IMR-90 (cell line): ENCODE data around the gene SLC35C1. TPM values are rescaled to one million over a fixed set of nuclear protein-coding genes. Genes with fewer than 3 reads are reported as not detected.

Source experiments
- ATAC-seq: fragments of 200-7000 bp; cut with Tn5 transposase; 2 replicates; pipeline ENCODE4 v1.9.1; 2020; ENCODE audit warnings: low read depth, mild to moderate bottlenecking, moderate library complexity
- BruUV-seq: library from RNA; stranded (reverse); fragments of 400-500 nt; replicated peaks from 2 replicates; lab custom pipeline; 2021; lab: Mats Ljungman, UMichigan
- CTCF ChIA-PET: fragments of 300-600 bp; formaldehyde crosslinking; extraction: SDS; loops from one replicate; lab custom pipeline; 2021; ENCODE audit warnings: antibody characterized with exemption; lab: Yijun Ruan, JAX
- POLR2A ChIA-PET: fragments of 300-600 bp; sonication (Branson Sonifier 250); formaldehyde crosslinking; loops from one replicate; lab custom pipeline; 2022; ENCODE audit warnings: antibody characterized with exemption; ENCODE audit not compliant: unreplicated experiment; lab: Charles Lee
- DNase-seq: peaks from one replicate; pipeline ENCODE4 v3.0.0; 2013
- H2AFZ ChIP-seq: replicated peaks from 2 replicates; pipeline ENCODE3; 2013; ENCODE audit warnings: low read length, mild to moderate bottlenecking; ENCODE audit not compliant: poor library complexity
- H2AK5ac ChIP-seq: 2 replicates; pipeline ENCODE4 v1.6.1; 2013; ENCODE audit warnings: low read depth, low read length, inconsistent platforms
- H2AK9ac ChIP-seq: replicated peaks from 2 replicates; pipeline ENCODE3; 2013; ENCODE audit warnings: mild to moderate bottlenecking, low read depth, low read length, moderate library complexity; ENCODE audit not compliant: poor library complexity
- H2BK120ac ChIP-seq: 2 replicates; pipeline ENCODE4 v1.6.1; 2013; ENCODE audit warnings: low read depth, low read length, inconsistent platforms
- H2BK15ac ChIP-seq: 3 replicates; pipeline ENCODE4 v1.6.1; 2013; ENCODE audit warnings: low read depth, low read length, inconsistent platforms
- H2BK20ac ChIP-seq: 2 replicates; pipeline ENCODE4 v1.6.1; 2013; ENCODE audit warnings: low read depth, mild to moderate bottlenecking, inconsistent platforms, low read length, moderate library complexity
- H2BK5ac ChIP-seq: 2 replicates; pipeline ENCODE4 v1.6.1; 2013; ENCODE audit warnings: mild to moderate bottlenecking, low read depth, low read length, inconsistent platforms; ENCODE audit not compliant: poor library complexity, severe bottlenecking
- H3K14ac ChIP-seq: replicated peaks from 2 replicates; pipeline ENCODE4 v1.6.1; 2013; ENCODE audit warnings: low read depth, low read length, inconsistent platforms
- H3K18ac ChIP-seq: 2 replicates; pipeline ENCODE4 v1.6.1; 2013; ENCODE audit warnings: low read depth, low read length, control low read depth
- H3K23ac ChIP-seq: 2 replicates; pipeline ENCODE4 v1.6.1; 2013; ENCODE audit warnings: low read depth, low read length, inconsistent platforms
- H3K27ac ChIP-seq: 2 replicates; pipeline ENCODE4 v1.5.1; 2013; ENCODE audit warnings: mild to moderate bottlenecking, control low read depth, low read length; ENCODE audit not compliant: insufficient read depth
- H3K27me3 ChIP-seq: 2 replicates; pipeline ENCODE4 v1.6.1; 2013; ENCODE audit warnings: low read length; ENCODE audit not compliant: control insufficient read depth, insufficient read depth
- H3K36me3 ChIP-seq: 2 replicates; pipeline ENCODE4 v1.6.1; 2013; ENCODE audit warnings: low read length, mixed read lengths; ENCODE audit not compliant: control insufficient read depth, insufficient read depth
- H3K4ac ChIP-seq: 2 replicates; pipeline ENCODE4 v1.6.1; 2013; ENCODE audit warnings: low read depth, low read length, inconsistent platforms
- H3K4me1 ChIP-seq: 2 replicates; pipeline ENCODE4 v1.6.1; 2013; ENCODE audit warnings: low read length, mixed read lengths; ENCODE audit not compliant: control insufficient read depth, insufficient read depth
- H3K4me2 ChIP-seq: 2 replicates; pipeline ENCODE4 v1.6.1; 2013; ENCODE audit warnings: low read depth, mild to moderate bottlenecking, control low read depth, low read length, moderate library complexity
- H3K4me3 ChIP-seq: 2 replicates; pipeline ENCODE4 v1.5.1; 2013; ENCODE audit warnings: low read depth, mild to moderate bottlenecking, control low read depth, low read length, moderate library complexity; ENCODE audit not compliant: insufficient read depth
- H3K56ac ChIP-seq: 2 replicates; pipeline ENCODE4 v1.6.1; 2013; ENCODE audit warnings: low read length, inconsistent platforms; ENCODE audit not compliant: insufficient read depth; ENCODE audit errors: extremely low read depth
- H3K79me1 ChIP-seq, 2 experiments: 2 replicates each; pipeline ENCODE4 v1.6.1; 2013; ENCODE audit warnings: low read length in 2 of 2, inconsistent platforms in 1 of 2, low read depth in 1 of 2
- H3K9ac ChIP-seq: 2 replicates; pipeline ENCODE4 v1.6.1; 2013; ENCODE audit warnings: low read depth, low read length, control low read depth
- H3K9me1 ChIP-seq: 2 replicates; pipeline ENCODE4 v1.6.1; 2013; ENCODE audit warnings: low read length, inconsistent platforms; ENCODE audit not compliant: insufficient read depth
- H3K9me3 ChIP-seq: 2 replicates; pipeline ENCODE4 v1.6.1; 2013; ENCODE audit warnings: low read length; ENCODE audit not compliant: control insufficient read depth, insufficient read depth
- H4K20me1 ChIP-seq: 2 replicates; pipeline ENCODE4 v1.6.1; 2013; ENCODE audit warnings: low read length, inconsistent platforms; ENCODE audit not compliant: insufficient read depth
- H4K5ac ChIP-seq: 2 replicates; pipeline ENCODE4 v1.6.1; 2013; ENCODE audit warnings: mild to moderate bottlenecking, low read depth, low read length, control low read depth
- H4K8ac ChIP-seq, 2 experiments: 2 replicates each; pipeline ENCODE4 v1.6.1; 2013; ENCODE audit warnings: low read depth in 2 of 2, low read length in 2 of 2, control low read depth in 1 of 2, inconsistent platforms in 1 of 2
- H4K91ac ChIP-seq: 2 replicates; pipeline ENCODE4 v1.6.1; 2013; ENCODE audit warnings: low read depth, low read length, inconsistent platforms; ENCODE audit not compliant: insufficient read depth
- BHLHE40 ChIP-seq: fragments of 150-350 bp; IDR thresholded peaks from 2 replicates; pipeline ENCODE4 v1.6.1; 2016; ENCODE audit warnings: mild to moderate bottlenecking, low read depth, low read length
- CHD1 ChIP-seq: IDR thresholded peaks from 2 replicates; pipeline ENCODE4 v1.6.1; 2012; ENCODE audit warnings: low read depth, low read length, improper control_type of control experiment
- CTCF ChIP-seq: conservative IDR thresholded peaks from 2 replicates; pipeline ENCODE4 v1.5.1; 2012; ENCODE audit warnings: mild to moderate bottlenecking, low read depth, low read length, improper control_type of control experiment
- ELK1 ChIP-seq: fragments of 150-350 bp; IDR thresholded peaks from 2 replicates; pipeline ENCODE4 v1.6.1; 2016; ENCODE audit warnings: low read depth, mild to moderate bottlenecking, low read length, moderate library complexity, borderline replicate concordance
- FOS ChIP-seq: fragments of 150-350 bp; IDR thresholded peaks from 2 replicates; pipeline ENCODE4 v1.6.1; 2016; ENCODE audit warnings: low read depth, low read length
- MAFK ChIP-seq: IDR thresholded peaks from 2 replicates; pipeline ENCODE4 v1.6.1; 2012; ENCODE audit warnings: low read depth, low read length, improper control_type of control experiment
- MAZ ChIP-seq: IDR thresholded peaks from 2 replicates; pipeline ENCODE4 v1.6.1; 2012; ENCODE audit warnings: low read depth, mild to moderate bottlenecking, low read length, improper control_type of control experiment, moderate library complexity, borderline replicate concordance
- MXI1 ChIP-seq: IDR thresholded peaks from 2 replicates; pipeline ENCODE4 v1.6.1; 2012; ENCODE audit warnings: low read depth, mild to moderate bottlenecking, low read length, moderate library complexity, borderline replicate concordance
- NFE2L2 ChIP-seq: fragments of 150-350 bp; IDR thresholded peaks from 2 replicates; pipeline ENCODE4 v1.6.1; 2016; ENCODE audit warnings: low read depth, mild to moderate bottlenecking, low read length
- POLR2A ChIP-seq: IDR thresholded peaks from 2 replicates; pipeline ENCODE4 v1.6.1; 2012; ENCODE audit warnings: mild to moderate bottlenecking, low read depth, low read length
- RAD21 ChIP-seq: IDR thresholded peaks from 2 replicates; pipeline ENCODE4 v1.6.1; 2012; ENCODE audit warnings: low read length, improper control_type of control experiment
- RCOR1 ChIP-seq: IDR thresholded peaks from 2 replicates; pipeline ENCODE4 v1.6.1; 2012; ENCODE audit warnings: mild to moderate bottlenecking, low read length, improper control_type of control experiment; ENCODE audit not compliant: insufficient replicate concordance
- RFX5 ChIP-seq: IDR thresholded peaks from 2 replicates; pipeline ENCODE4 v1.8.0; 2012; ENCODE audit warnings: low read depth, mild to moderate bottlenecking, low read length, moderate library complexity
- SMC3 ChIP-seq: fragments of 150-350 bp; IDR thresholded peaks from 2 replicates; pipeline ENCODE4 v1.6.1; 2016; ENCODE audit warnings: low read depth, mild to moderate bottlenecking, antibody characterized with exemption, low read length, moderate library complexity
- USF2 ChIP-seq: fragments of 150-350 bp; IDR thresholded peaks from 2 replicates; pipeline ENCODE4 v1.6.1; 2017; ENCODE audit warnings: mild to moderate bottlenecking, antibody characterized with exemption, low read length, low read depth
- WGBS, 2 experiments: methylation state at CpG; one replicate each; pipeline versions ENCODE4 v1.1.5 to v1.1.7; 2013; ENCODE audit warnings: missing lambda C conversion rate in 2 of 2; ENCODE audit not compliant: insufficient read length in 1 of 2; ENCODE audit errors: extremely low coverage in 2 of 2; 5-methylcytosine and 5-hydroxymethylcytosine counted together
- dilution Hi-C: fragments of 300-500 bp; cut with HindIII; formaldehyde crosslinking; loops from one replicate; pipeline ENCODE4 v1.14.3; 2018; ENCODE audit warnings: low sequenced_read_pairs; ENCODE audit not compliant: unreplicated experiment
- in situ Hi-C: fragments of 300-500 bp; cut with MboI; formaldehyde crosslinking; loops from 3 replicates; pipeline ENCODE4 v1.14.3; 2019; ENCODE audit warnings: low sequenced_read_pairs, inconsistent platforms, mixed read lengths
- intact Hi-C: fragments of 100-400 bp; cut with micrococcal nuclease; formaldehyde crosslinking; loops from 2 replicates; pipeline ENCODE4 v1.10.0; 2022
- polyA plus RNA-seq, 3 experiments: library from polyadenylated mRNA; depleted of rRNA; stranded (reverse); fragments of >200 nt; gene quantifications; 2 replicates each; pipeline ENCODE4 v1.2.3, GENCODE V29; 2012; ENCODE audit warnings: low replicate concordance in 1 of 3
- total RNA-seq: library from RNA; depleted of rRNA; stranded (reverse); fragments of >200 nt; gene quantifications from 2 replicates; pipeline ENCODE4 v1.2.3, GENCODE V29; 2012

Gene SLC35C1
- total and polyA plus RNA-seq, 2 of the 4 experiments (the other 2 are of a cell fraction): 4.3 to 27.1 TPM

GRCh38 chr11:45851228-45851627 is 46.3 kb downstream of the SLC35C1 start:
- no peak overlapping the region for H2BK15ac ChIP-seq
- no peak overlapping the region for H4K8ac ChIP-seq
- H3K79me1 ChIP-seq: peaks cover 18 to 78% of the 10 kb centered on the region in 2 experiments
- ChIA-PET CTCF (no interaction called here), POLR2A (no interaction called here)
- H3K56ac ChIP-seq: no peak overlapping the region
- H2AK5ac ChIP-seq: no peak overlapping the region
- peaks cover 15% of the 10 kb centered on the region for H3K9me1 ChIP-seq
- H3K4me2 ChIP-seq: no peak overlapping the region
- H3K9me3 ChIP-seq: no peaks in the 10 kb centered on the region
- H3K36me3 ChIP-seq: peaks cover 2% of the 10 kb centered on the region
- ATAC-seq: no peak
- H4K5ac ChIP-seq: no peak overlapping the region
- TF ChIP-seq RCOR1: no peak
- TF ChIP-seq ELK1: no peak
- TF ChIP-seq CHD1: no peak
- TF ChIP-seq RFX5: no peak
- no peak for TF ChIP-seq CTCF
- TF ChIP-seq RAD21: no peak
- no peak for TF ChIP-seq POLR2A
- no peak for TF ChIP-seq MAZ
- TF ChIP-seq USF2: no peak
- no peak for TF ChIP-seq MXI1
- TF ChIP-seq FOS: no peak
- TF ChIP-seq MAFK: no peak
- TF ChIP-seq BHLHE40: no peak
- TF ChIP-seq SMC3: no peak
- no peak for TF ChIP-seq NFE2L2
- H3K23ac ChIP-seq: no peak overlapping the region
- H2AK9ac ChIP-seq: no peak overlapping the region
- H2BK20ac ChIP-seq: no peak overlapping the region
- no CpG with 5 or more reads among the region's 2 CpGs for WGBS, 2 experiments
- intact Hi-C loops (no loop called here), dilution Hi-C loops (no loop called here), in situ Hi-C loops (no loop called here)
- no TSS peak for BruUV-seq
- DNase-seq: no peak
- no peak overlapping the region for H3K4ac ChIP-seq
- no peak overlapping the region for H2BK5ac ChIP-seq
- no peak overlapping the region for H2AFZ ChIP-seq
- H4K91ac ChIP-seq: no peak overlapping the region
- peaks cover 44% of the 10 kb centered on the region for H4K20me1 ChIP-seq
- H3K18ac ChIP-seq: no peak overlapping the region
- no peak overlapping the region for H3K27ac ChIP-seq
- no peak overlapping the region for H2BK120ac ChIP-seq
- H3K4me1 ChIP-seq: peaks cover 17% of the 10 kb centered on the region
- no peak overlapping the region for H3K14ac ChIP-seq
- no peak overlapping the region for H3K9ac ChIP-seq
- no peak overlapping the region for H3K4me3 ChIP-seq
- no peaks in the 10 kb centered on the region for H3K27me3 ChIP-seq
